Subcutaneous abdominal adipose tissue (tissue), 5 donors: Measurements from ENCODE around the gene ANKDD1A.
A peak's percentile ranks its signal among the peaks of the same experiment; 100 is the strongest.

ENCODE experiments used
- H3K27ac ChIP-seq: one replicate; pipeline ENCODE4 v1.7.0; 2013; ENCODE audit warnings: low read depth, mild to moderate bottlenecking, inconsistent platforms, low read length, moderate library complexity
- H3K27me3 ChIP-seq, 5 donors: one replicate each; pipeline ENCODE4 v1.7.0; 2013; ENCODE audit warnings: low read length in 5 of 5, inconsistent platforms in 1 of 5; ENCODE audit not compliant: control insufficient read depth in 5 of 5, insufficient read depth in 4 of 5
- H3K36me3 ChIP-seq, 5 donors: one replicate each; pipeline ENCODE4 v1.7.0; 2013; ENCODE audit warnings: low read length in 5 of 5; ENCODE audit not compliant: control insufficient read depth in 5 of 5, insufficient read depth in 5 of 5
- H3K4me1 ChIP-seq, 5 donors: one replicate each; pipeline ENCODE4 v1.7.0; 2013; ENCODE audit warnings: low read length in 5 of 5, mild to moderate bottlenecking in 3 of 5, moderate library complexity in 1 of 5; ENCODE audit not compliant: control insufficient read depth in 5 of 5, insufficient read depth in 5 of 5
- H3K4me3 ChIP-seq, 5 donors: one replicate each; pipeline ENCODE4 v1.7.0; 2013; ENCODE audit warnings: low read length in 5 of 5, low read depth in 1 of 5
- H3K9ac ChIP-seq, 5 donors: one replicate each; pipeline ENCODE4 v1.7.0; 2013; ENCODE audit warnings: low read length in 5 of 5, mild to moderate bottlenecking in 4 of 5, moderate library complexity in 3 of 5
- H3K9me3 ChIP-seq, 5 donors: one replicate each; pipeline ENCODE4 v1.7.0; 2013; ENCODE audit warnings: low read length in 5 of 5; ENCODE audit not compliant: control insufficient read depth in 5 of 5
- donor health status: healthy.
- donor health status: healthy.
- donor health status: healthy.
- donor health status: healthy.
- donor health status: healthy.

Gene ANKDD1A

DNA sequence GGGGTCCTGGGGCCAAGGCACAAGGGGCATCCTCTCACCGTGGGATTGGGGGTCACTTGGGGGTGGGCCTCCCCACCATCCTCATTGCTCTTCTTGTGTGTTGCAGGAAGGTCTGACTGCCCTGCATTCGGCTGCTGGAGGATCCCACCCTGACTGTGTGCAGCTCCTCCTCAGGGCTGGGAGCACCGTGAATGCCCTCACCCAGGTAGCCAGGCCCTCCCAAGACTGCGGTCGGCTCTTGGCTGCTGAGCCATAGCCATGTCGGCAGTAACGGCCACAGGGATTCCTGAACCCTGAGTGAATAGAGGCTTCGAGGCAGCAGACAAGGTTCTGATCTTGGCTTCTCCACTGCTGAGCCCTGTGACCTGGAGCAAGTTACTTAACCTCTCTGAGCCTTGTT lies 19.7 kb downstream of the ANKDD1A start:
- Histone ChIP-seq H3K36me3 (peaks cover 0 to 35% (median 15%) of the 10 kb centered on the region in 5 donors), H3K4me1 (no peaks in the 10 kb centered on the region), H3K27me3 (no peaks in the 10 kb centered on the region), H3K9me3 (no peaks in the 10 kb centered on the region), H3K4me3 (no peak overlapping the region), H3K27ac (no peak overlapping the region), H3K9ac (no peak overlapping the region)

DNA sequence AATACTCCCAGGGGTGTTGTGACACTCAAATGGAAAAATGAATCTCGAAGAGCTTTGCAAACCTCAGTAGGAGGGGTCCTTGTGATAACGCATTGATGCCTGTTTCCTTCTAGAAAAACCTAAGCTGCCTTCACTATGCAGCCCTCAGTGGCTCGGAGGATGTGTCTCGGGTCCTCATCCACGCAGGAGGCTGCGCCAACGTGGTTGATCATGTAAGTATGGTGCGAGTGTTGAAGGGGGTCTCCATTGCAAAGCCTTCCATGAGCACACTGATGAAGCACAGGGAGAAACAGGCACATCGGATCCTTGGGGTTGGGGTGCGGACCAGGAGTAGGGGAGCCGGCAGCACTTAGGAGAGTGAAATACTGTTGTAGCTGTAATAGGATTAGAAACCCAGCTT lies 22.3 kb downstream of the ANKDD1A start:
- Histone ChIP-seq H3K4me3 (no peak overlapping the region), H3K9ac (no peak overlapping the region), H3K9me3 (no peaks in the 10 kb centered on the region), H3K4me1 (peaks cover 0 to 2% (median 0%) of the 10 kb centered on the region in 5 donors), H3K27me3 (no peaks in the 10 kb centered on the region), H3K27ac (no peak overlapping the region), H3K36me3 (peaks cover 0 to 24% (median 9%) of the 10 kb centered on the region in 5 donors)

DNA sequence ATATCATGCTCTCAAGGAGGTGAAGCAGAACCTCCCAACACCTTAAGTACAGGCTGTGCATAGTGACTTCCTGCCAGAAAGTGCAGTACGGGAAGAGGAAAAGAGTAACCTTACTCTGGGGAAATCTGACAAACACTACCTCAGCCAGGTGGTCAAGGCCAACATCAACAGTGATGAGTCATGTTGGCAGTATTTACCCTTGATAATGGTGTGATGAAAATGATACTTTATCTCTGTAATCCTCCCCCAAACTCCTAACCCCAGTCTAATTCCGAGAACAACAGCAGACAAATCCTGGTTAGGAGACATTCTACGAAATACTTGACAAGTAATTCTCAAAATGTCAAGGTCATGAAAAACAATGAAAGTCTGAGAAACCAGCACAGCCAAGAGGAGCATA lies 26.5 kb downstream of the ANKDD1A start:
- H3K4me3 ChIP-seq: no peak overlapping the region
- no peaks in the 10 kb centered on the region for H3K9me3 ChIP-seq
- H3K9ac ChIP-seq: no peak overlapping the region
- no peaks in the 10 kb centered on the region for H3K27me3 ChIP-seq
- H3K4me1 ChIP-seq: peaks cover 0 to 17% (median 8%) of the 10 kb centered on the region in 5 donors
- no peak overlapping the region for H3K27ac ChIP-seq
- peaks cover 0 to 8% (median 4%) of the 10 kb centered on the region in 5 donors for H3K36me3 ChIP-seq

DNA sequence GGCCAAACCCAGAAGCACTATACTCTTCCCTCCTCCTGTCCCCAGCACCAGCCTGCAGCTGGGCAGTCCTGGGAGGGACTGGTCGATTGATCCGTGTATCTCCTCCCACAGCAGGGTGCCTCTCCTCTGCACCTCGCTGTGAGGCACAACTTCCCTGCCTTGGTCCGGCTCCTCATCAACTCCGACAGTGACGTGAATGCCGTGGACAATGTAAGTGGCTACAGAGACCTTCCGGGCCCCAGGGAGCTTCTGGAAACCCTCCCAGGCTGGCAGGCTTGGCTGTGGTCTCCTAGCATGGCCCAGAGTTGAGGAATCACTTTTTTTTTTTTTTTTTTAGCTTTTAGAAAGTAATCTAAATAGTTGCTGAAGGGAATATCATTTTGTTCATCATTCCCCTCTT lies 30.7 kb downstream of the ANKDD1A start:
- peaks cover 0 to 18% (median 13%) of the 10 kb centered on the region in 5 donors for H3K4me1 ChIP-seq
- H3K9me3 ChIP-seq: no peaks in the 10 kb centered on the region

DNA sequence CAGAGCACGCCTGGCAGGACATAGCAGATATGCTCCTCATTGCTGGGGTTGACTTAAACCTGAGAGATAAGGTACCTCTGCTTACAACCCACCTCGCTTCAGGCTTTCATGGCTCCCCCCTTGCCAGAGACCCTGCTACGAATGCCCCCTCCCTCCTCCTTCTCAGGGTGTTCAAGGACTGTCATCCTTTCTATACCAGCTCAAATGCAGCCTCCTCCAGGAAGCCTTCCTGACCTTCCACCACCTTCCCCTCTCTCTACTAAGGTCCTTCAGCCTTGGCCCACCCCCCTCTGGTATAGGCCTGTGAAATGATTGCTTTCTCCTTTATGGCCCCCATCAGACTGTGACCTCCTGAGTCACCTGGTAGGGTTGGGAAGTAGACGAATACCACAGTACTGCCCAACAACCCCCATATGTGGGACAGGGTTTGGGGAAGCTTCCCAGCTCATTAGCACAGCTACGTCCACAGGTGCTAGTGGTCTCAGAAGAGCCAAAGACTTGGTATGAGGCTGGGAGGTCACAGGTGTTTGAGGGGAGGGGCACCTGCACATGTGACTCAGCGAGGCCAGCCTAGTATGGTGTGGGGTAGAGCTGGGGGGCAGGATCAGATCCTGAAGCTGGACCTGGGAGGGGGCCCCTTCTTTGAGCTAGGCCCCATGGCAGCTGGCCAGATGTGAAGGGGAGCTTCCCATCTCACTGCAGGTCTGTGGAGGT lies 32.0 kb downstream of the ANKDD1A start:
- H3K4me1 ChIP-seq: peaks cover 0 to 18% (median 13%) of the 10 kb centered on the region in 5 donors
- H3K9me3 ChIP-seq: no peaks in the 10 kb centered on the region
- H3K27ac ChIP-seq: peak overlapping the region; percentile 46
- H3K9ac ChIP-seq: no peak overlapping the region
- H3K27me3 ChIP-seq: no peaks in the 10 kb centered on the region
- H3K36me3 ChIP-seq: peaks cover 0 to 11% (median 5%) of the 10 kb centered on the region in 5 donors
- no peak overlapping the region for H3K4me3 ChIP-seq

More for the DNA sequence above, 30.7 kb downstream of the ANKDD1A start:
- Histone ChIP-seq H3K36me3 (peaks cover 0 to 8% (median 2%) of the 10 kb centered on the region in 5 donors), H3K27ac (peak overlapping the region; percentile 46), H3K9ac (peak overlapping the region in 1 of 5 donors; percentile 11), H3K27me3 (no peaks in the 10 kb centered on the region), H3K4me3 (peak overlapping the region in 2 of 5 donors; percentile 6 to 10)

DNA sequence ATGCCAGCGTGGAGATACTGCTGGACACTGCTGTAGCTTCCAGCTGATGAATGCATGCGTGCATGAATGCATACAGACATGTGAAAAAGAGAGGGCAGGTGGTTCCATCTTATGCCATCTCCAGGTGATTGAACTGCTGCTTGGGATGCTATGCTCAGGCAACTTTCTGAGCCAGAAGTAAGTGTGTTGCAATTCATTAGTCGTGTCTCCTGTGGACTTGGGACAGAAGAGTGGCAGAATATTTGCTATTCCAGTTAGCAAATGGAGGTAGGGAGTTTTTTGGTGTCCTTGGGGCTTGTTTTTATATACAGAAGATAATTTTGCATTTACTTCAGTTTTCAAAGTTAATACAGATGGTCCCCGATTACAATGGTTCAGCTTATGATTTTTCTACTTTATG lies 33.3 kb downstream of the ANKDD1A start:
- Histone ChIP-seq H3K27me3 (no peaks in the 10 kb centered on the region), H3K9me3 (no peaks in the 10 kb centered on the region), H3K4me3 (no peak overlapping the region)

DNA sequence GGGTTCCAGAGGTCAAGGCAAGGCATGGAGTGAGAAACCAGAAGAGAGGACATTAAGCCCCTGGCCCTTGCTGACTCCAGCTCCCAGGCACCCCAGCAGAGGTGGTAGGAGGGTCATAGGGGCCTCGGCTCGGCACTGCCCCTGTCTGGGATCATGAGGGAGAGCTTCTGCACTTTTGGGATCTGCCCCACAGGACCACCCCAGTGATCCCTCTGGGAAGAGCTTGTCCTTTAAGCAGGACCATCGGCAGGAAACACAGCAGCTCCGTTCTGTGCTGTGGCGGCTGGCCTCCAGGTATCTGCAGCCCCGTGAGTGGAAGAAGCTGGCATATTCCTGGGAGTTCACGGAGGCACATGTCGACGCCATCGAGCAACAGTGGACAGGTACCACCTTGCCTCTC lies 35.5 kb downstream of the ANKDD1A start:
- peaks cover 0 to 11% (median 5%) of the 10 kb centered on the region in 5 donors for H3K36me3 ChIP-seq
- H3K9ac ChIP-seq: no peak overlapping the region
- no peak overlapping the region for H3K27ac ChIP-seq
- no peaks in the 10 kb centered on the region for H3K27me3 ChIP-seq
- H3K9me3 ChIP-seq: no peaks in the 10 kb centered on the region
- no peak overlapping the region for H3K4me3 ChIP-seq
- peaks cover 0 to 19% (median 11%) of the 10 kb centered on the region in 5 donors for H3K4me1 ChIP-seq

More for the DNA sequence above, 33.3 kb downstream of the ANKDD1A start:
- Histone ChIP-seq H3K36me3 (peaks cover 0 to 11% (median 5%) of the 10 kb centered on the region in 5 donors), H3K4me1 (peaks cover 0 to 24% (median 13%) of the 10 kb centered on the region in 5 donors), H3K27ac (no peak overlapping the region), H3K9ac (no peak overlapping the region)

DNA sequence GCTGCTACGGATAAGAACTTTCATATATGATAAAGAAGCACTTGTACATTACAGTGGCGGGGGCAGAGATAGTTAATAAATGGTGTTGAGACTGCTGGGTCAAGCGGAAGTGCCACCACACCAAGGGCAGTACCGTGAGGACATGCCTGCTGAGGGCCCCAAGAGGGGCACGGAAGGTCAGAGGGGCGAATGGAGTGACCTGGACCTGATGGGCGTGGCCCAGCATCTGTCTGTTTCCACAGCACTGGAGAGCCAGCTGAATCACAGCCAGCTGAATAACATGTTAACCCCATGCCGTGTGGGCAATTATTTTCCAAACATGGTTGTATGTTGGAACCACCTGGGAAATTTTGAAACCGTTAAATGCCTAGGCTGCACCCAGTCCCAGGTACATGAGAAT lies 37.2 kb downstream of the ANKDD1A start:
- peaks cover 0 to 3% (median 0%) of the 10 kb centered on the region in 5 donors for H3K9me3 ChIP-seq
- no peak overlapping the region for H3K9ac ChIP-seq
- H3K27ac ChIP-seq: no peak overlapping the region
- no peak overlapping the region for H3K4me3 ChIP-seq
- H3K4me1 ChIP-seq: peaks cover 0 to 6% (median 0%) of the 10 kb centered on the region in 5 donors
- no peaks in the 10 kb centered on the region for H3K27me3 ChIP-seq
- H3K36me3 ChIP-seq: peaks cover 0 to 8% (median 5%) of the 10 kb centered on the region in 5 donors

DNA sequence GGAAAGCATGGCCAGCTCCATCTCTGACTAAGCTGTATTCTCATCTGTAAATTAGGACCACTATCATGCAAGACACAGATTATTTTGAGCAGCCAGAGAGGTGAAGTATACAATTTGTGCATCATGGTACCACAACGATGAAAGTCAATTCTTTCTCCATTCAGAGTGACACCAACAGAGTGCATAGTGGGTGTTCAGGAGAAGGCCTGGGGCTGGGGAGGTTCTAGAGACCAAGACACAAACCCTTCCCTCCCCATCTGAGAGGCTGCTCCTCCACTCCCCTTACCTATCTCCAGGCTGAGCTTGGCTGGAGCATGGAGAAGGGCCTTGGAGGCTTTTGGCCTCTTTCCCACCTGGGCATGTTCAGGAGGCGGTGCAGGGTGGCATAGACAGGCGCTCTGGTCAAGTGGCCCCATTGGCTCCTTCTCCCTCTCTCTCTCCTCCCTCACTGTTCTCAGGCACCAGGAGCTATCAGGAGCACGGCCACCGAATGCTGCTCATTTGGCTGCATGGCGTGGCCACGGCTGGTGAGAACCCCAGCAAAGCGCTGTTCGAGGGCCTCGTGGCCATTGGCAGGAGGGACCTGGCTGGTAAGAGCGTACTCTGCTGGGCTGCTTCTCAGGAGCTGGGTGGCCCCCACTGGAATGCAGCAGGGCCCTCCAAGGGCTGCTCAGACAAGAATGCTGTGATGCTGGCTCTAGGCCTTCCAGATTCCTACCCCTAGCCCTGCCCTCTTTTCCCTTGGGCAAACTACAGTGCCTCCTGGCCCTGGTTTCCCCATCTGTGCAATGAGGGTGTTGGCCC lies 37.9 kb downstream of the ANKDD1A start:
- Histone ChIP-seq H3K9ac (no peak overlapping the region), H3K27ac (no peak overlapping the region), H3K36me3 (peaks cover 0 to 8% (median 5%) of the 10 kb centered on the region in 5 donors), H3K4me1 (peaks cover 0 to 6% (median 0%) of the 10 kb centered on the region in 5 donors), H3K27me3 (no peaks in the 10 kb centered on the region), H3K9me3 (peaks cover 0 to 3% (median 0%) of the 10 kb centered on the region in 5 donors), H3K4me3 (no peak overlapping the region)

DNA sequence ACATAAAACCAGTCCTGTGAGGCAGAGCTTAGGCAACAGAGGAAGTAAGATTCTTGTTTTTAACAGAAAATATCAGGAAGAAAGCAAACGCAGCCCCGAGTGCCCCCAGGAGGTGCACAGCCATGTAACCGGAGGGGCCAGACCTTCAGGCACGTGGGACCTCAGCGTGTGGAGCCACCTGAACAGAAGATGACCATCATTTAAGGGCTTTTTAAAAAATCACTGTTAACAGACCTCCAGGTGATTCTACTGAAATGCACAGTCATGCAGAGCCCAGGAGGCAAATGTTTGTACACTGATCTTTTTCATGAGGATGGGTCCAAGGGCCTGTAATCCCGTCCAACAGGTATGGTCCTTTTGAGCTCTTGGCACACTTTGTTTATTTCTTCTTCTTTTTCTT lies 39.2 kb downstream of the ANKDD1A start:
- H3K4me1 ChIP-seq: peaks cover 0 to 6% (median 0%) of the 10 kb centered on the region in 5 donors
- H3K4me3 ChIP-seq: no peak overlapping the region
- H3K27ac ChIP-seq: no peak overlapping the region
- H3K9me3 ChIP-seq: peaks cover 0 to 3% (median 0%) of the 10 kb centered on the region in 5 donors
- H3K9ac ChIP-seq: no peak overlapping the region
- H3K27me3 ChIP-seq: no peaks in the 10 kb centered on the region
- H3K36me3 ChIP-seq: peaks cover 3 to 17% (median 13%) of the 10 kb centered on the region in 5 donors
